Measurements from ENCODE around the gene MCC.

Gene MCC

GRCh38 chr5:113320273-113320780 lies 167.9 kb downstream of the MCC start:
- no peak for DNase-seq (ENCODE audit: low spot score)
- H3K27ac ChIP-seq = no peak overlapping the region
- no peak for TF ChIP-seq CTCF (conservative IDR thresholded peaks at IDR 0.05; ENCODE audit: low read depth)
- POLR2A ChIA-PET (ENCODE audit: low non-redundant PET) = no interaction called here
- CTCF ChIA-PET = no interaction called here

GRCh38 chr5:113319256-113320053 lies 168.8 kb downstream of the MCC start:
- ChIA-PET POLR2A (ENCODE audit: low non-redundant PET) (no interaction called here), CTCF (interaction anchor here (0.6 to 1.0 kb wide), 4 partner anchors 11 to 1408 kb away, joined by 3 to 6 read pairs (median 4); no protein-coding TSS in a partner anchor)
- TF ChIP-seq CTCF (conservative IDR thresholded peaks at IDR 0.05; ENCODE audit: low read depth) = no peak
- H3K27ac ChIP-seq = no peak overlapping the region
- DNase-seq (ENCODE audit: low spot score) = peak; percentile 20

- no peak overlapping the region for H3K27ac ChIP-seq
- CTCF ChIA-PET = interaction anchor here (1.1 kb wide), 1 partner anchor 31 kb away, joined by 4 read pairs; no protein-coding TSS in a partner anchor
- POLR2A ChIA-PET (ENCODE audit: low non-redundant PET) = no interaction called here
- no peak for DNase-seq (ENCODE audit: low spot score)
- no peak for TF ChIP-seq CTCF (conservative IDR thresholded peaks at IDR 0.05; ENCODE audit: low read depth)
These were observed 170.6 kb downstream of the MCC start for GRCh38 chr5:113317636-113318035.

- POLR2A ChIA-PET (ENCODE audit: low non-redundant PET) = no interaction called here
- DNase-seq (ENCODE audit: low spot score) = no peak
- H3K27ac ChIP-seq = no peak overlapping the region
- CTCF ChIA-PET = no interaction called here
- no peak for TF ChIP-seq CTCF (conservative IDR thresholded peaks at IDR 0.05; ENCODE audit: low read depth)
These were observed 177.0 kb downstream of the MCC start for GRCh38 chr5:113311301-113311700.

GRCh38 chr5:113302120-113302519 lies 186.1 kb downstream of the MCC start:
- ChIA-PET CTCF (no interaction called here), POLR2A (ENCODE audit: low non-redundant PET) (no interaction called here)
- no peak overlapping the region for H3K27ac ChIP-seq
- no peak for DNase-seq (ENCODE audit: low spot score)
- no peak for TF ChIP-seq CTCF (conservative IDR thresholded peaks at IDR 0.05; ENCODE audit: low read depth)

- POLR2A ChIA-PET (ENCODE audit: low non-redundant PET) = no interaction called here
- CTCF ChIA-PET = no interaction called here
- no peak for DNase-seq (ENCODE audit: low spot score)
- no peak for TF ChIP-seq CTCF (conservative IDR thresholded peaks at IDR 0.05; ENCODE audit: low read depth)
- no peak overlapping the region for H3K27ac ChIP-seq
These were observed 188.7 kb downstream of the MCC start for GRCh38 chr5:113299591-113299990.
